ENCODE data around the gene MRPL23.

- TF ChIP-seq CTCF (conservative IDR thresholded peaks at IDR 0.05; ENCODE audit: low read depth, low read length): no peak
- no peak for TF ChIP-seq EZH2 (IDR thresholded peaks at IDR 0.05; ENCODE audit: low read length, unreplicated experiment)
- no peak for TF ChIP-seq EZH2phosphoT487 (IDR thresholded peaks at IDR 0.05; ENCODE audit: borderline replicate concordance, low read length)
Observed at GRCh38 chr11:1988174-1988573, 41.0 kb downstream of the MRPL23 start.
